Effector memory CD8-positive, alpha-beta T cell (primary cell): Measurements from ENCODE around the gene ADSS2.
A peak's percentile ranks its signal among the peaks of the same experiment; 100 is the strongest.

ENCODE experiments used
- ATAC-seq: fragments of 150-1000 bp; cut with Tn5 transposase; replicated peaks from 2 replicates; pipeline ENCODE4 v1.10.0; 2021; ENCODE audit warnings: mild to moderate bottlenecking, moderate library complexity
- DNase-seq, 3 experiments: peaks; one replicate each; pipeline ENCODE4 v3.0.0; 2021
- H3K27ac Mint-ChIP-seq, 2 donors: one replicate each; pipeline ENCODE4 v1.8.0; 2022; ENCODE audit warnings: mild to moderate bottlenecking in 2 of 2, mixed read lengths in 2 of 2, moderate library complexity in 2 of 2
- H3K27me3 Mint-ChIP-seq, 2 donors: one replicate each; pipeline ENCODE4 v1.8.0; 2022; ENCODE audit warnings: mixed read lengths in 2 of 2
- H3K36me3 Mint-ChIP-seq: one replicate; pipeline ENCODE4 v1.8.0; 2022; ENCODE audit warnings: mild to moderate bottlenecking, moderate library complexity, mixed read lengths; ENCODE audit not compliant: insufficient read depth
- H3K4me1 Mint-ChIP-seq, 2 donors: one replicate each; pipeline ENCODE4 v1.8.0; 2022; ENCODE audit warnings: low read depth in 2 of 2, mixed read lengths in 2 of 2
- H3K4me3 Mint-ChIP-seq, 2 donors: one replicate each; pipeline ENCODE4 v1.8.0; 2022; ENCODE audit warnings: mild to moderate bottlenecking in 2 of 2, mixed read lengths in 2 of 2, moderate library complexity in 2 of 2
- H3K9me3 Mint-ChIP-seq, 2 donors: one replicate each; pipeline ENCODE4 v1.8.0; 2022; ENCODE audit warnings: mixed read lengths in 2 of 2

Gene ADSS2

GRCh38 chr1:244451951-244452795, 464 bp upstream of the ADSS2 start:
- H3K4me1 Mint-ChIP-seq, result peaks cover 30 to 32% of the 10 kb centered on the region in 2 donors

GRCh38 chr1:244450597-244451538, 841 bp downstream of the ADSS2 start:
- peak overlapping the region; percentile 91 to 93 for H3K4me3 Mint-ChIP-seq
- peaks cover 38% of the 10 kb centered on the region for H3K36me3 Mint-ChIP-seq
- peak; percentile 14 for ATAC-seq
- peak overlapping the region; percentile 97 for H3K27ac Mint-ChIP-seq
- DNase-seq, result peak; percentile 34 to 48 (median 46)
- no peaks in the 10 kb centered on the region for H3K27me3 Mint-ChIP-seq
- no peaks in the 10 kb centered on the region for H3K9me3 Mint-ChIP-seq
- H3K4me1 Mint-ChIP-seq, result peaks cover 36 to 43% of the 10 kb centered on the region in 2 donors

More at GRCh38 chr1:244451951-244452795, 464 bp upstream of the ADSS2 start:
- no peaks in the 10 kb centered on the region for H3K27me3 Mint-ChIP-seq
- no peaks in the 10 kb centered on the region for H3K9me3 Mint-ChIP-seq
- ATAC-seq (peak; percentile 84), DNase-seq (peak; percentile 97 to 99 (median 98))
- peak overlapping the region; percentile 97 for H3K27ac Mint-ChIP-seq
- H3K36me3 Mint-ChIP-seq, result peaks cover 37% of the 10 kb centered on the region
- peak overlapping the region; percentile 91 to 93 for H3K4me3 Mint-ChIP-seq

- peaks cover 41 to 51% of the 10 kb centered on the region in 2 donors for H3K4me1 Mint-ChIP-seq
- peak overlapping the region; percentile 97 for H3K27ac Mint-ChIP-seq
- peak overlapping the region; percentile 91 to 93 for H3K4me3 Mint-ChIP-seq
- H3K27me3 Mint-ChIP-seq, result no peaks in the 10 kb centered on the region
- ATAC-seq (no peak), DNase-seq (no peak)
- no peaks in the 10 kb centered on the region for H3K9me3 Mint-ChIP-seq
- peaks cover 40% of the 10 kb centered on the region for H3K36me3 Mint-ChIP-seq
Observed at GRCh38 chr1:244449936-244450508, 1.7 kb downstream of the ADSS2 start.

GRCh38 chr1:244448279-244449036, 3.3 kb downstream of the ADSS2 start:
- DNase-seq (no peak), ATAC-seq (no peak)
- H3K36me3 Mint-ChIP-seq, result peaks cover 47% of the 10 kb centered on the region
- no peaks in the 10 kb centered on the region for H3K9me3 Mint-ChIP-seq
- peaks cover 44 to 55% of the 10 kb centered on the region in 2 donors for H3K4me1 Mint-ChIP-seq
- peak overlapping the region in 1 of 2 donors; percentile 22 for H3K4me3 Mint-ChIP-seq
- no peaks in the 10 kb centered on the region for H3K27me3 Mint-ChIP-seq
- H3K27ac Mint-ChIP-seq, result peak overlapping the region; percentile 97

- peaks cover 44 to 59% of the 10 kb centered on the region in 2 donors for H3K4me1 Mint-ChIP-seq
- H3K36me3 Mint-ChIP-seq, result peaks cover 47% of the 10 kb centered on the region
- DNase-seq, result no peak
- H3K27ac Mint-ChIP-seq, result peak overlapping the region; percentile 9 to 25
- no peaks in the 10 kb centered on the region for H3K27me3 Mint-ChIP-seq
- no peaks in the 10 kb centered on the region for H3K9me3 Mint-ChIP-seq
- H3K4me3 Mint-ChIP-seq, result peak overlapping the region in 1 of 2 donors; percentile 9
- no peak for ATAC-seq
Observed at GRCh38 chr1:244447552-244447951, 4.2 kb downstream of the ADSS2 start.

GRCh38 chr1:244447024-244447423, 4.7 kb downstream of the ADSS2 start:
- Mint-ChIP-seq H3K4me1 (peaks cover 40 to 55% of the 10 kb centered on the region in 2 donors), H3K27ac (peak overlapping the region; percentile 9 to 25), H3K4me3 (peak overlapping the region in 1 of 2 donors; percentile 9), H3K27me3 (no peaks in the 10 kb centered on the region), H3K36me3 (peaks cover 47% of the 10 kb centered on the region), H3K9me3 (no peaks in the 10 kb centered on the region)
- DNase-seq (no peak), ATAC-seq (no peak)

- Mint-ChIP-seq H3K4me1 (peaks cover 36 to 50% of the 10 kb centered on the region in 2 donors), H3K27me3 (no peaks in the 10 kb centered on the region), H3K9me3 (no peaks in the 10 kb centered on the region), H3K36me3 (peaks cover 34% of the 10 kb centered on the region), H3K4me3 (peak overlapping the region; percentile 35 to 36), H3K27ac (peak overlapping the region; percentile 38 to 90)
- ATAC-seq (no peak), DNase-seq (no peak)
Observed at GRCh38 chr1:244445320-244446181, 6.2 kb downstream of the ADSS2 start.

- Mint-ChIP-seq H3K9me3 (no peaks in the 10 kb centered on the region), H3K27me3 (no peaks in the 10 kb centered on the region), H3K4me3 (peak overlapping the region in 1 of 2 donors; percentile 35), H3K36me3 (peaks cover 30% of the 10 kb centered on the region), H3K27ac (peak overlapping the region in 1 of 2 donors; percentile 90), H3K4me1 (peaks cover 29 to 49% of the 10 kb centered on the region in 2 donors)
- DNase-seq (no peak), ATAC-seq (no peak)
Observed at GRCh38 chr1:244444854-244445253, 6.9 kb downstream of the ADSS2 start.

GRCh38 chr1:244442850-244443249, 8.9 kb downstream of the ADSS2 start:
- ATAC-seq (no peak), DNase-seq (no peak)
- H3K27me3 Mint-ChIP-seq, result no peaks in the 10 kb centered on the region
- peaks cover 29 to 51% of the 10 kb centered on the region in 2 donors for H3K4me1 Mint-ChIP-seq
- H3K27ac Mint-ChIP-seq, result no peak overlapping the region
- H3K9me3 Mint-ChIP-seq, result no peaks in the 10 kb centered on the region
- no peak overlapping the region for H3K4me3 Mint-ChIP-seq
- H3K36me3 Mint-ChIP-seq, result peaks cover 27% of the 10 kb centered on the region

- ATAC-seq (no peak), DNase-seq (no peak)
- Mint-ChIP-seq H3K4me3 (no peak overlapping the region), H3K9me3 (no peaks in the 10 kb centered on the region), H3K36me3 (peaks cover 51% of the 10 kb centered on the region), H3K27me3 (no peaks in the 10 kb centered on the region), H3K4me1 (peaks cover 12 to 37% of the 10 kb centered on the region in 2 donors), H3K27ac (peak overlapping the region; percentile 71 to 88)
Observed at GRCh38 chr1:244439391-244440032, 12.2 kb downstream of the ADSS2 start.

- H3K4me3 Mint-ChIP-seq, result no peak overlapping the region
- H3K4me1 Mint-ChIP-seq, result peaks cover 12 to 33% of the 10 kb centered on the region in 2 donors
- H3K36me3 Mint-ChIP-seq, result peaks cover 66% of the 10 kb centered on the region
- H3K27ac Mint-ChIP-seq, result peak overlapping the region in 1 of 2 donors; percentile 44
- H3K27me3 Mint-ChIP-seq, result no peaks in the 10 kb centered on the region
- ATAC-seq, result no peak
- DNase-seq, result no peak
- no peaks in the 10 kb centered on the region for H3K9me3 Mint-ChIP-seq
Observed at GRCh38 chr1:244437086-244437468, 14.6 kb downstream of the ADSS2 start.
